HG03064 (cell line): ENCODE results near the gene HGF.

Source experiments
- ATAC-seq: cut with Tn5 transposase; IDR thresholded peaks from one replicate; pipeline ENCODE4 v1.9.1; 2021; ENCODE audit warnings: low read depth; ENCODE audit not compliant: unreplicated experiment

The HGF gene

GRCh38 chr7:81776948-81777630 lies 7.2 kb upstream of the HGF start:
- ATAC-seq, result no peak

DNA sequence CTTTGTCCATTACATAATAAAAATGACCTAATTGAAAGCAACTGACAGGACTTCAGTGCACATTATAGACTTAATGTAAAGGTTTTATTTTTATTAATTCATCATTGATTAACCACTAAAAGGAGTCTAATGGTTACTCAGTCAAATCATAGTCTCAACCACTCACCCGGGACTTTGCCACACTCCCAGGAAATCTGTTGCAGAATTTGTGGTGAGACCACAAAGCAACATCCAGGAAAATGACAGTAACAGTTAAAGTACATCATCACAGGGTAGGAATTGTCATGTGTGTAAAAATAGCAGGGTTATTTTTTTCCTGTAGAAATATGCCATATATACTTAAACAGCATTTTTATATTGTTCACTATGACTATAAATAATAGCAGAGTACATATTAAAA lies 6.3 kb upstream of the HGF start:
- ATAC-seq, result no peak

DNA sequence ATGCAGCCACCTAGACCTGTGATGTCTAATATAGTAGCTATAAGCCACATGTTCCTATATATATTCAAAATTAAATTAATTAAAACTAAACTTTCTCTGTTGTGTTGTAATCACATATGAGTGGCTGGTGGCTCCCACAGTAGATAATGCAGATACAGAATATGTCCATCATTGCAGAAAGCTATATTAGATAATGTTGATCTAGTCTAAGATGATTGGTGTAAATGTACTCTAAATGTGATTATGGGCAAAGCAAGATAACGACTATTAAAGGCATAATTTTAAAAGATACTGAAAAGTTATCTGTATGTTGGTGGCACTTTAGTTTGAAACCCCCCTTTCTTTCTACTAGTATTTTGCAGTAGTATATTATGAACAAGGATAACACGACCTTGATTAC lies 5.7 kb upstream of the HGF start:
- ATAC-seq, result no peak

DNA sequence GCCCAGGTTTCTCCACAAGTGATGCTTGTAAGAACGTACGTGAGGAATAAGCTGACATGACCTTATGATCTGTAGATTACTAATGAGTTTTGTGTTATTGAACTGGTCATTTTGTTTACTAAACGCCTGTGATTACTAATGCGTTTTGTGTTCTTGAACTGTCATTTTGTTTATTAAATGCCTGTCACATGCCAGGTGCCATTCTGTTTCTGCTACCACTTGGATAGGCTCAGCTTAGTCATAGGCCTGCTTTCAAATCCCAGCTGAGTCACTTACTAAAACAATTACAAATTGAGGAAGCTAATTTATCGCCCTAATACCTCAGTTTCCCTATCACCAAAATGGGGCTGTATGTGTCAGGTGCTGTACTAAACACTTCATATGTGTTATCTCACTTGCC lies 4.7 kb upstream of the HGF start:
- ATAC-seq, result no peak

- ATAC-seq, result no peak
Observed at GRCh38 chr7:81770728-81771223, 929 bp upstream of the HGF start.

- ATAC-seq, result no peak
Observed at GRCh38 chr7:81768951-81769778, 682 bp downstream of the HGF start.

DNA sequence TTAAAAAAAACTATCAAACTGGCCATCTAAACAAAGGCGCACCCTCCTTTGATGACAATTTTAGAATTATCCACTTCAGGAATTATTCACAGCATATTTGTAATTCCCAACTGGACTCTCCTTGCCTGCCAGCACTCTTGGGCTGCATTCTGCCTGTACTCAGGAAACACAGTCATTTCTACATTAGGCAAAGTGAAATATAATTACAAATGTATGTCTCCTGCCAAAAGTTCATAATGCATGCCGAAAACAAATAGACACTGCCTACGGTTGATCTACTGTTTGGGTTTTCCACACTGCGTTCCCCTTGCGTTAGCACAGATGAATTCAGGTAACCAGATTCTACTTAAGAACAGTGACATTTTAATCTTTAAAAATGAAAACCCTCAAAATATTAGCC lies 1.9 kb downstream of the HGF start:
- ATAC-seq, result no peak

GRCh38 chr7:81761821-81762220 lies 8.0 kb downstream of the HGF start:
- ATAC-seq, result no peak

DNA sequence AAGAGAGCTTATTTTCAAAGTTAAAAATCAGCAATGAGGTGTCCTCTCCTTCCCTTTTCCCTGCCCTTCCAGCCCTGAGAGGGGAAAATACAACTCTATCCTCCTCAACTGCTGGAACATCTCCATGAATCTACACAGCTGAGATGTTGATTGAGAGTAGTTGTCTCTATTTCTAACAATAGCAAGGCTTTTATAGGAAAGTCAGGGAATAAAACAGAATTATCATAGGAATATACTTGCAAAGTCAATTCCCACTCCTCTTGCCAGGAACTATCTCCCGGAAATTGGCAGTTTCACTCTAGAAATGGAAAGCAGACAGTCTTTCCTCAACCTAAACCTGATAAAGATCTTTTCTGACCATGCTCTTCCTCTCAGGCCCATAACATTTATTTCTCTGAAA lies 8.8 kb downstream of the HGF start:
- ATAC-seq, result no peak

GRCh38 chr7:81754918-81755696 lies 14.7 kb downstream of the HGF start:
- ATAC-seq, result no peak

GRCh38 chr7:81753392-81753791 lies 16.5 kb downstream of the HGF start:
- ATAC-seq, result no peak

DNA sequence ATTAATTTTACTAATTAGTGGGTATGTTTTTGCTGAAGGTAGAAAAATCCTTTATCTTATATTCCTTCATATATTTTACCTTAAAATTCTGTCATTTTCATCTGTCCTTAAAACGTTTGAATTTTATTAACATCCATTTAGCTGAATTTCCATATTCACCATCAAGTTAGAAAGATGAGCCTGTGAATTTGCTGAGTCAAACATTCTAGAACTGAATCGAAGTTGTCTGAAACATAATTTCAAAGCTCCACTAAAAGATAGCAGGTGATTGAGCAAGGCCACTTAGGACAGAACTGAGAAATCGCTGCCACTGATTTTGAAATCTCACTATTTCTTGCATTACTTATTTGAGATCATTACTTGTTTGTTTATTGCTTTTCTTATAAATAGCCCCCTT lies 17.5 kb downstream of the HGF start:
- ATAC-seq, result no peak

DNA sequence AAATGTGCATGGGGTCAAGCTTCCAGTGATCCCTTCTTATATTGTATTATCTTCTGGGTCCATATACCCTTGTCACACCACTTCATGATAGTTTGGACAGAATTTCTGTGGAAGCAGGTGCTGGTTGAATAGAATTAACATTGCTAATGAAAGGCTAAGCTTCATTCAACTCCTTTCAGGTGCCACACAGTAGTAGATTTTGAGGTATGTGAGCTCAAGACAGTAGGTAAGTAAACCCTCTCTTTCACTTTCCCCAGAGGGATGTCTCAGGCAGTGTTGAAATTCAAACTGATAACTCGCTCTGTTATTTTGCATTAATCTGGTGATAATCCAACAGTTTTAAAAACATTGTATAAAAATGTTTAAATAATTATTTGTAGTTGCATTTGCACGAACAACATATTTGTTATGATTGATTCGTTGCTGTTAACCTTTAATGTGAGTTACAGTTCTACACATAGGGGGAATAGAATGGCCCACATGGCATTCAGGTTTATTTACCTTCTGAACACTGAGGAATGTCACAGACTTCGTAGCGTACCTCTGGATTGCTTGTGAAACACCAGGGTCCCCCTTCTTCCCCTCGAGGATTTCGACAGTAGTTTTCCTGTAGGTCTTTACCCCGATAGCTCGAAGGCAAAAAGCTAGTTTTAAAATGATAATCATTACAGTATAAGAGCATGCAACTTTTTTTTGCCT lies 18.1 kb downstream of the HGF start:
- no peak for ATAC-seq

DNA sequence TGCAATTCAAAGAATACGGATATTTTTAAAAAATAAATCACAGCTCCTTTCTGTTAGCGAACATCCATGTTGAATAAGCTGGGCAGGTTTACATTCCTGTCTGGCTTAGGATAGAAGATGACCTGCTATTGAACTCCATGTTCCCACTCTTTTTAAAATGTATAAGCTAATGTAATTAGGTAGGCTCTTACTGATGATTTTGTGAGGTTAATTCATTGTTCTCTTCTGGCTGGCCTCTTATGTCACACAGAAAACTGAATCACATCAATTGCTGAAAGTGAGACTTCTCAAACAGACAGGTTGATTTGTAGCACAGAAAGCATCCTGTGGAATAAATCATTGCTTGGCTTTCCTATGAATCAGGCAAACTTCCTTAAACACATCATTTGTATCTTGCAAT lies 24.2 kb downstream of the HGF start:
- no peak for ATAC-seq

- no peak for ATAC-seq
Observed at GRCh38 chr7:81744389-81744788, 25.5 kb downstream of the HGF start.

DNA sequence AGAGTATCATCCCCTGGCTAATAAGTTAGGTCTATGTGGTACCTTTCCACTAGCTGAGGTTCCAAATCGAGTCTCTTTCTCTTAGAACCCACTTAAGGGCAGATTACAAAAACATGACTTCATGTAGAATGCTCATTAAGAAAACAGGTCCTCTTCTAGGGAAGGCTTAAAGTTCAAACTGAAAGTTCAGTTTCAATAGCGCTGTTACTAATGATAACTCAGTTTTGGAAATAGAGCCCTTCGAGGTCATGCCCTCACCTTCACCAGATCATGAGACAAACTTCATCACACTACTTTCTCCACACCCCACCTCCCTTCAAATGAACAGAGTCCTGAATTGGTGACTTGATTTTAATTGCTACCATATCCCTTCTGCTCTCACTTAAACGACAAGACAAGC lies 26.2 kb downstream of the HGF start:
- ATAC-seq, result no peak

- ATAC-seq, result no peak
Observed at GRCh38 chr7:81743201-81743600, 26.6 kb downstream of the HGF start.

DNA sequence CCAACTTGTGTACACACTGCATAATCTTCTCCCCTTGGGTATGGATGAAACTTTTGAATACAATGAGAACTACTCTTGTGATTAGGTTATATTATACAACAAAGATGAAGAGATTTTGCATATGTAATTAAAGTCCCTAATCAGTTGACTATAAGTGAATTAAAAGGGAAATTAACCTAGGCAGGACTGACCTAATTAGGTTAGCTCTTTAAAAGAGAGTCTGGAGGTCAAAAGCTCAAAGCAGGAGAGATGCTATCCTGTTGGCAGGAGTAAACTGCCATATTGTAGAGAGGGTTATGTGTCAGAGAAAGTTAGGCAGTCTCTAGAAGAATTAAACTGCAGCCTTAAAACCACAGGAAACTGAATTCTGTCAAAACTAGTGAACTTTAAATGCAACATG lies 29.4 kb downstream of the HGF start:
- no peak for ATAC-seq

DNA sequence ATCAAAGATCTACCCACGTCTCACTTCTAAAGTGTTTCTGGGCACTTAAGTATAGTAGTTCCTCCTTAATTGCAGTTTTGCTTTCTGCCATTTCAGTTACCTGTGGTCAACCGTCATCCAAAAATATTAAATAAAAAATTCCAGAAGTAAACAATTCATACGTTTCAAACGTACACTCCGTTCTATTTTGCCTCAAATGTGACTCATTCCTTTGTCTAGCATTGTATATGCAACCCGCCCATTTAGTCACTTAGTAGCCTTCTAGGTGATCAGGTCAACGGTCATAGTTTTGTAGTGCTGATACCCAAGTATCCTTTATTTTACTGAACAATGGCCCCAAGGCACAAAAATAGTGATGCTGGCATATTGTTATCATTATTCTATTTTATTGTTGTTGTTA lies 33.8 kb downstream of the HGF start:
- no peak for ATAC-seq

- no peak for ATAC-seq
Observed at GRCh38 chr7:81725812-81726127, 44.1 kb downstream of the HGF start.
